ENCODE data around the gene CPE.

The CPE gene

DNA sequence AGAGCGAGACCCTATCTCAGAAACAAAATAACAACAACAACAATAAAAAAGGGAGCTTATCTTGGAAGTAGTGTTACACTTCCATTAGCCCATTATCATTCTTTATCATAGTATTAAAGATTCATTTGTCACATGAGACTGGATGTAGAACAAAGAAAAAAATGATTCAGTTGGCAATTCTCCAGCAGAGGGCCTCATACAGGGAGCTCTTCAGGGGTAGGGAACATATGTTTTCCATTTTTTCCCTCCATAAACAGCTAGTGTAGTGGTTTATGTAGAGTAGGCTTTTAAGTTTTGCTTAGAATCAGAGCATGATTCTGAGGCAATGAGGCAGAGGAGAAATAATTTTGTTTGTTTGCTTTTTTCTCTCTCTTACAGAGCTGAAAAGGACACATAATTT, 5.8 kb downstream of the CPE start:
- peak; percentile 76 for DNase-seq (ENCODE audit: low read depth)
- H3K4me3 ChIP-seq (ENCODE audit: low read length): no peak overlapping the region
- no peaks in the 10 kb centered on the region for H3K27me3 ChIP-seq (replicated peaks; ENCODE audit: control insufficient read depth, insufficient read depth, low read length)
- H3K9ac ChIP-seq (ENCODE audit: low read length): no peak overlapping the region
- no peaks in the 10 kb centered on the region for H3K9me3 ChIP-seq (ENCODE audit: control insufficient read depth, low read length)
- H3K36me3 ChIP-seq (ENCODE audit: control insufficient read depth, insufficient read depth, low read length, severe bottlenecking): no peaks in the 10 kb centered on the region
- peaks cover 30% of the 10 kb centered on the region for H3K4me1 ChIP-seq (ENCODE audit: control insufficient read depth, insufficient read depth, low read length)

DNA sequence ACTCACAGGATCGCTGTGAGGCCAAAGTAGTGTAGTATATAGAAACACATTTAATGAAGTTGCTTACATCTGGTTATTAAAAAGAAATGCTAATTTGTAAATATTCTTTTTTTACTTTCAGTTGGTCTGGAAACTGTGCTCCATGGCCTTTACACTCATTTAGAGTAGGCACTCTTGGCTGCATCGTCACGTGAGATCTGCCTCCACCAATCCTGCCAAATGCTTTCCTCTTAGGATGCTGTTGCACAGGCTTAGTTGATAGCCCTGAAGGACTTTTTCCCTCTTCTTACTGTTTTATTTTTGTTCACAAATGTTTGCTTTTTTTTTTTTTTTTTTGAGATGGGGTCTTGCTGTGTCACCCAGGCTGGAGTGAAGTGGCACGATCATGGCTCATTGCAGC, 6.3 kb downstream of the CPE start:
- H3K9me3 ChIP-seq (ENCODE audit: control insufficient read depth, low read length): no peaks in the 10 kb centered on the region
- H3K36me3 ChIP-seq (ENCODE audit: control insufficient read depth, insufficient read depth, low read length, severe bottlenecking): no peaks in the 10 kb centered on the region
- no peaks in the 10 kb centered on the region for H3K27me3 ChIP-seq (replicated peaks; ENCODE audit: control insufficient read depth, insufficient read depth, low read length)
- H3K9ac ChIP-seq (ENCODE audit: low read length): no peak overlapping the region
- peaks cover 25% of the 10 kb centered on the region for H3K4me1 ChIP-seq (ENCODE audit: control insufficient read depth, insufficient read depth, low read length)
- DNase-seq (ENCODE audit: low read depth): no peak
- no peak overlapping the region for H3K4me3 ChIP-seq (ENCODE audit: low read length)

DNA sequence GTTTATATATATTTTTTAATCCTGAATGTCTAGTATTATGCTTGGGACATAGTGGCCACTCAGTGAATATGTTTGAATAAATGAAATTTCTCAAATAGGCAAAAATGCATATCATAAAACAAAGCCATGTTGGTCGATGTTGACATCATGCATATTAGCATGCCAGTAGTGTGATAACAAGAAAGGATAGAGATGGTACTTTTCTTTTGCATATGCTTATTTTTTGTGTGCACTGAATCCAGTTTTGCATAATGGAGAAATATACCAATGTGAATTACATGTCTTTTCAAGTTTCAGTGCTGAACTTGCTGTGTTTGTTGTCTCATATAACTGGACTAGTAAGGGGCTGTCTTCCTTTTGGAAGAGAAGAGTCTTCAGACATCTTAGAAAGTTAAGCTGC, 7.5 kb downstream of the CPE start:
- H3K9me3 ChIP-seq (ENCODE audit: control insufficient read depth, low read length): no peaks in the 10 kb centered on the region
- no peak overlapping the region for H3K4me3 ChIP-seq (ENCODE audit: low read length)
- no peaks in the 10 kb centered on the region for H3K36me3 ChIP-seq (ENCODE audit: control insufficient read depth, insufficient read depth, low read length, severe bottlenecking)
- no peak for DNase-seq (ENCODE audit: low read depth)
- H3K27me3 ChIP-seq (replicated peaks; ENCODE audit: control insufficient read depth, insufficient read depth, low read length): no peaks in the 10 kb centered on the region
- no peak overlapping the region for H3K9ac ChIP-seq (ENCODE audit: low read length)
- peaks cover 23% of the 10 kb centered on the region for H3K4me1 ChIP-seq (ENCODE audit: control insufficient read depth, insufficient read depth, low read length)

DNA sequence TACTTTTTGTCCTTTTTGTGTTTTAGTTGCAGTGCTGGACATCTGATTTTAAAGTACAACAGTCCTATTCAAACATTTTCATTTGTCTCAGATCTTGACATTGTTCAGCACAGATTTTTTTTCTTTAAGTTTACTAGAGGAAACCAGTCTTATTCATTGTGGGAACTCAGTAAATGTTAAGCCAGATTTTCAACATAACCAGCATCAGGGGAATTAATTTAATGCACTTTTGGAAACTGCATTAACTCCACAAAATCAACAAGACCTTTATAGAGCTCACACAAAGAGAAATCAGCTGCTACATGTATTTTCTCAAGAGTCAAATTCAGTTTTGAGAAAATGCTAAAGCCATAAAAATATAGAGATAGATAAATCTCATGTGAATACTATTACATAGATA, 9.9 kb downstream of the CPE start:
- no peak overlapping the region for H3K4me3 ChIP-seq (ENCODE audit: low read length)
- peaks cover 17% of the 10 kb centered on the region for H3K4me1 ChIP-seq (ENCODE audit: control insufficient read depth, insufficient read depth, low read length)
- H3K27me3 ChIP-seq (replicated peaks; ENCODE audit: control insufficient read depth, insufficient read depth, low read length): no peaks in the 10 kb centered on the region
- H3K9ac ChIP-seq (ENCODE audit: low read length): no peak overlapping the region
- H3K36me3 ChIP-seq (ENCODE audit: control insufficient read depth, insufficient read depth, low read length, severe bottlenecking): no peaks in the 10 kb centered on the region
- DNase-seq (ENCODE audit: low read depth): no peak
- H3K9me3 ChIP-seq (ENCODE audit: control insufficient read depth, low read length): no peaks in the 10 kb centered on the region

DNA sequence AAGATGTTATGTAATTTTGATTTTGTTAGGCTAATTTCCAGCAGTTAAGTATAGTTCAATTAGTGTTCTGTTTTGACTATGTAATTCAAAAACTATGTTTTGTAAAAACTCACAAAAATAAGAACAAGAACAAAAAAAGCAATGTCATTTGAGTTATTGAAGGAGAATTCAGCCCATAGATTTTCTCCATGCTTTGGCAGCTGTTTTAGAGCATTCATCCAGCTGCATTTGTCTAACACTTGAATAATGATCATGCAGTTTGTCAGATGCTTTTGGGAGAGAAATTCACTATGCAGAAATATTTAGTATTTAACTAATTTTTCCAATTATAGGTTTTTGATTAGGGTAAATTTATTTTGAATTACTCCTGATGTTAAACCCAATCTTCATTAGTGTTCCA, 14.2 kb downstream of the CPE start:
- Histone ChIP-seq H3K36me3 (ENCODE audit: control insufficient read depth, insufficient read depth, low read length, severe bottlenecking) (no peaks in the 10 kb centered on the region), H3K27me3 (replicated peaks; ENCODE audit: control insufficient read depth, insufficient read depth, low read length) (no peaks in the 10 kb centered on the region), H3K9ac (ENCODE audit: low read length) (no peak overlapping the region), H3K9me3 (ENCODE audit: control insufficient read depth, low read length) (no peaks in the 10 kb centered on the region), H3K4me3 (ENCODE audit: low read length) (no peak overlapping the region), H3K4me1 (ENCODE audit: control insufficient read depth, insufficient read depth, low read length) (peaks cover 5% of the 10 kb centered on the region)
- no peak for DNase-seq (ENCODE audit: low read depth)

DNA sequence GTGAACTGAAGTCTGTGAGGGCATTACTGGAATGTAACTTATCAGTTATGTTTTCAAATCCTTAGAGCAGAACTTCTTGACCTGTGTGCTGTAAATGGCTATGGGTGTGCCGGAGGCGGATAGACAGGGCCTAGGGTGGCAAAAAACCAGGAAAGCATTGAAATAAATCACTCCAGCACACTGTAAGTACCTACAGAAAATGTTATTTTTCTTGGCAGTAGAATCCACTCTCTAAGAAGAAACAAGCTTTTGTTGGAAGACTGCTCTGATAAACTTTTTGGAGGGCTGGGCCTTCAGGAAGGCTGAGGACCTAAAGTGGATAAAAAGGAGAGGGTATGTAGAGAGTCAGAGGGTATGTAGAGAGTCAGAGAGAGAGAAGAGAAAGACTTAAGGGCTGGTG, 14.9 kb downstream of the CPE start:
- Histone ChIP-seq H3K4me3 (ENCODE audit: low read length) (no peak overlapping the region), H3K9me3 (ENCODE audit: control insufficient read depth, low read length) (no peaks in the 10 kb centered on the region), H3K4me1 (ENCODE audit: control insufficient read depth, insufficient read depth, low read length) (peaks cover 5% of the 10 kb centered on the region), H3K9ac (ENCODE audit: low read length) (no peak overlapping the region), H3K36me3 (ENCODE audit: control insufficient read depth, insufficient read depth, low read length, severe bottlenecking) (no peaks in the 10 kb centered on the region), H3K27me3 (replicated peaks; ENCODE audit: control insufficient read depth, insufficient read depth, low read length) (no peaks in the 10 kb centered on the region)
- DNase-seq (ENCODE audit: low read depth): no peak

DNA sequence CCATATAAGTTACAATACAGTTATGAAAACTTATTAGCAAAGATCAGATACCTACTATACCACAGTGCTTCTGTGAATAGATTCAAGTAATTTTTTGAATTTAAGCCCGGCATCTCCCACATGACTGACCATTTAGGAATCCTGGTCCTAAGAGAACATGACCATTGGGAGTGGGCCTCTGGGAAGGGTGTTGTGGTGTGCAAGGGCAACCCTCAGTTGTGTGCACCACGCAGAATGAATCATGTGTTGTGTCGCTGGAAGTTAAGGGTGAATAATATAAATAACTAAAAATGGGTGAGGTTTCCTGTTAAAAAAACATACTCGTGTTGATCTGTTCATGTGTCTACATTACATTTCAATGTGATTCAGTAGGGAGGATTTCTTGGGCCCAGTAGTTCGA, 15.5 kb downstream of the CPE start:
- Histone ChIP-seq H3K27me3 (replicated peaks; ENCODE audit: control insufficient read depth, insufficient read depth, low read length) (no peaks in the 10 kb centered on the region), H3K9me3 (ENCODE audit: control insufficient read depth, low read length) (no peaks in the 10 kb centered on the region), H3K36me3 (ENCODE audit: control insufficient read depth, insufficient read depth, low read length, severe bottlenecking) (no peaks in the 10 kb centered on the region), H3K9ac (ENCODE audit: low read length) (no peak overlapping the region), H3K4me1 (ENCODE audit: control insufficient read depth, insufficient read depth, low read length) (peaks cover 5% of the 10 kb centered on the region), H3K4me3 (ENCODE audit: low read length) (no peak overlapping the region)
- DNase-seq (ENCODE audit: low read depth): peak; percentile 67

DNA sequence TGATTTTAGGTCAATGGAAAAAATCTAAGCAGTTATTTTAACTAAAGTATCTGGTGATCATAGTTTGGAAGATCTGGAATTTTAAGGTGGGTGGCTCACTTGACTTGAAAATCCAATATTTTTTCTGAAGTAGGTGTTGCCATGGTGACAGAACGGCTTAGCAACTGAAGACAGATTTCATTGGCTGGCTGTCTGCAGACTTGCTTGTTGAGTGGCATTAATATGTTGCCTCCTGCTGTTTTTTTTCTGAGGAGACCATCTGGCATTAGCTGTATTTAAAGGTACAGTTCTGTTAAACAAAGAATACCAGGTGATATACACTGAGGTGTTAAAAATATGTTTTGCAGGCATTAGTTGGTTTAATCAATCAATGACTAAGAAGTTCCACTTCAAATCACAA, 19.8 kb downstream of the CPE start:
- Histone ChIP-seq H3K9me3 (ENCODE audit: control insufficient read depth, low read length) (no peaks in the 10 kb centered on the region), H3K9ac (ENCODE audit: low read length) (no peak overlapping the region), H3K4me3 (ENCODE audit: low read length) (no peak overlapping the region), H3K36me3 (ENCODE audit: control insufficient read depth, insufficient read depth, low read length, severe bottlenecking) (no peaks in the 10 kb centered on the region), H3K27me3 (replicated peaks; ENCODE audit: control insufficient read depth, insufficient read depth, low read length) (no peaks in the 10 kb centered on the region), H3K4me1 (ENCODE audit: control insufficient read depth, insufficient read depth, low read length) (peaks cover 4% of the 10 kb centered on the region)
- DNase-seq (ENCODE audit: low read depth): no peak

DNA sequence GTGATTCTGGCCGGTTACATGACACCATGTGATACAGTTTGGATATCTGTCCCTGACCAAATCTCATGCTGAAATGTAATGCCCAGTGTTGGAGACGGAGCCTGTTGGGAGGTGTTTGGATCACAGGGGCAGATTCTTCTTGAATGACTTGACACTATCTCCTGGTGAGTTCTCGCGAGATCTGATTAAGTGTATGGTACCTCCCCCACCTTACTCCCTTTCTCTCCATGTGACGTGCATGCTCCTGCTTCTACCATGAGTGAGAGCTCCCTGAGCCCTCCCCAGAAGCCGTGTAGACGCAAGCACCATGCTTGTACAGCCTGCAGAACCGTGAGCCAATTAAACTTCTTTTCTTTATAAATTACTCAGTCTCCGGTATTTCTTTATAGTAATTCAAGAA, 23.6 kb downstream of the CPE start:
- no peaks in the 10 kb centered on the region for H3K27me3 ChIP-seq (replicated peaks; ENCODE audit: control insufficient read depth, insufficient read depth, low read length)
- no peaks in the 10 kb centered on the region for H3K36me3 ChIP-seq (ENCODE audit: control insufficient read depth, insufficient read depth, low read length, severe bottlenecking)
- no peak overlapping the region for H3K9ac ChIP-seq (ENCODE audit: low read length)
- no peak overlapping the region for H3K4me3 ChIP-seq (ENCODE audit: low read length)
- no peaks in the 10 kb centered on the region for H3K9me3 ChIP-seq (ENCODE audit: control insufficient read depth, low read length)
- no peak for DNase-seq (ENCODE audit: low read depth)
- no peaks in the 10 kb centered on the region for H3K4me1 ChIP-seq (ENCODE audit: control insufficient read depth, insufficient read depth, low read length)

DNA sequence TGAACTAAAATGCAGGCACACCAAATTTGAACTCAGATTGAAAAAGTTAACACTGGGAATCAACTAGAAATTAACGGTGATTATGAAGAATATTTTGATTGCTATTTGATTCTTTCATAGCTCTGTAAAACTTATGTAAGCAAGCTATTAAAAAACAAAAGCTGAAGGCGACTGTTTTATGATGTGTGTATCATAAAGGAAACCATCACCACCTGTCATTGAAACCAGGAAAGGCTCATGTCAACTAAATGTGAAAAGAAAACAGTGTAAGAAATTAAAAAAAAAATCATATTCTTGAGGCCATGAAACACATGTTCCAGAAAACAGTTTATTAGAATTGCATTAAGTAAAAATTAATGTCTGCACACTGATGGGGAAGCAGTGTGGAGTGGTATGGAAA, 24.2 kb downstream of the CPE start:
- Histone ChIP-seq H3K9ac (ENCODE audit: low read length) (no peak overlapping the region), H3K4me1 (ENCODE audit: control insufficient read depth, insufficient read depth, low read length) (no peaks in the 10 kb centered on the region), H3K9me3 (ENCODE audit: control insufficient read depth, low read length) (no peaks in the 10 kb centered on the region), H3K4me3 (ENCODE audit: low read length) (no peak overlapping the region), H3K27me3 (replicated peaks; ENCODE audit: control insufficient read depth, insufficient read depth, low read length) (no peaks in the 10 kb centered on the region), H3K36me3 (ENCODE audit: control insufficient read depth, insufficient read depth, low read length, severe bottlenecking) (no peaks in the 10 kb centered on the region)
- DNase-seq (ENCODE audit: low read depth): no peak

DNA sequence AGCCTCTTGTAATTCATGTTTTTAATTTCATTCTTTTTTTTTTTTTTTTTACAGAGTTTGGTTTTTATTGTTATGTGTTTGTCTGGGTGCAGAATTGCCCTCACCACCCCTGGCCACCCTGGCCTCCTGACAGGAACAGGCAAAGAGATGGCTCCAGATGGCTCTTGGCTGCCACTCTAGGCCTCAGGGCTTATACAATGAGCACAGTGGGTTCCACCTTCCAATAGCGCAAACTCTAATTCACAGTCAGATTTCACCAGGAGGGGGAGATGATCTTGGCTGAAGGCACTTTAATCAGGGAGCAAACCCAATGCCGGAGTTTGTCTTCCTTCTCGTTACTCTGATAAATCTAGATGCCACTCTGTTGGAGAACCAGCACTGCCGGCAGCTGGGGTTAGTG, 24.8 kb downstream of the CPE start:
- no peak overlapping the region for H3K4me3 ChIP-seq (ENCODE audit: low read length)
- no peaks in the 10 kb centered on the region for H3K27me3 ChIP-seq (replicated peaks; ENCODE audit: control insufficient read depth, insufficient read depth, low read length)
- no peak overlapping the region for H3K9ac ChIP-seq (ENCODE audit: low read length)
- H3K36me3 ChIP-seq (ENCODE audit: control insufficient read depth, insufficient read depth, low read length, severe bottlenecking): no peaks in the 10 kb centered on the region
- H3K9me3 ChIP-seq (ENCODE audit: control insufficient read depth, low read length): no peaks in the 10 kb centered on the region
- no peak for DNase-seq (ENCODE audit: low read depth)
- no peaks in the 10 kb centered on the region for H3K4me1 ChIP-seq (ENCODE audit: control insufficient read depth, insufficient read depth, low read length)

DNA sequence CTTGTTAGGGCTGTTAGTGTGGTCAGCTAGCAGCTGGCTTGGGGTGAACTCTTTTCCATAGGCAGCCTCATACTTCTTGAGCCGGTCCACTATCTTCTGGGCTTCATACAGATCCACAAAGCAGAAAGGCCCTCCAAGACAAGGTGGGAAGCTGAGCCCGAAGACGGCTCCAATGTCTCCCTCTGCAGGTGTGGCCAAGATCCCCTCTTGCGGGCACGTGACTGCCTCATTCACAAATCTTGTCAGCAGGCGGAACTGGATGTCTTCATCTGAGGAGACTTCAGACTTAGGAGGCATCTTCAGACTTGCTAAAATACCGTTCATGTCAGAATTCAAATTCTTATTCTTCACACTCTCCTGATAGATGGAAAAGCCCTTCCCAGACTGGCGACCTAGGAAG, 25.3 kb downstream of the CPE start:
- Histone ChIP-seq H3K27me3 (replicated peaks; ENCODE audit: control insufficient read depth, insufficient read depth, low read length) (no peaks in the 10 kb centered on the region), H3K9me3 (ENCODE audit: control insufficient read depth, low read length) (no peaks in the 10 kb centered on the region), H3K9ac (ENCODE audit: low read length) (no peak overlapping the region), H3K4me3 (ENCODE audit: low read length) (no peak overlapping the region), H3K36me3 (ENCODE audit: control insufficient read depth, insufficient read depth, low read length, severe bottlenecking) (no peaks in the 10 kb centered on the region), H3K4me1 (ENCODE audit: control insufficient read depth, insufficient read depth, low read length) (no peaks in the 10 kb centered on the region)
- DNase-seq (ENCODE audit: low read depth): no peak

Measured in adipocyte (in vitro differentiated cells).